Neural cell (in vitro differentiated cells): Measurements from ENCODE around the gene NARF. TPM values are rescaled to one million over a fixed set of nuclear protein-coding genes. Genes with fewer than 3 reads are reported as not detected.
"Not testable (repeated sequence)": the region's sequence is repeated elsewhere in the genome, so short reads cannot be mapped to it uniquely, and the experiment has no call there.

Experiments
- H2AFZ ChIP-seq: fragments of 200-600, 300-800 bp; sonication (generic), shearing (Covaris generic); 2 replicates; pipeline ENCODE4 v1.6.0; 2014; ENCODE audit warnings: low read depth, mild to moderate bottlenecking, antibody characterized with exemption, low read length, moderate library complexity
- H3F3A ChIP-seq: fragments of 200-600 bp; shearing (Covaris generic); 2 replicates; pipeline ENCODE4 v1.6.1; 2016; ENCODE audit warnings: mild to moderate bottlenecking, moderate library complexity, mixed read lengths, antibody characterized with exemption, low read length; ENCODE audit not compliant: insufficient read depth, poor library complexity, severe bottlenecking
- H3K27ac ChIP-seq: fragments of 200-600, 300-800 bp; sonication (generic), shearing (Covaris generic); 2 replicates; pipeline ENCODE4 v1.5.1; 2014; ENCODE audit warnings: mild to moderate bottlenecking, low read length, moderate library complexity
- H3K27me3 ChIP-seq: fragments of 300-800, 200-600 bp; sonication (generic), shearing (Covaris generic); 2 replicates; pipeline ENCODE4 v1.6.0; 2014; ENCODE audit warnings: mild to moderate bottlenecking, low read depth, low read length, moderate library complexity; ENCODE audit not compliant: insufficient read depth
- H3K36me3 ChIP-seq: fragments of 300-800, 200-600 bp; sonication (generic), shearing (Covaris generic); 2 replicates; pipeline ENCODE4 v1.5.1; 2014; ENCODE audit warnings: mild to moderate bottlenecking, antibody characterized with exemption, low read length, moderate library complexity; ENCODE audit not compliant: insufficient read depth
- H3K4me2 ChIP-seq: fragments of 300-800, 200-600 bp; sonication (generic), shearing (Covaris generic); 2 replicates; pipeline ENCODE4 v1.6.0; 2014; ENCODE audit warnings: mild to moderate bottlenecking, low read length
- H3K4me3 ChIP-seq: fragments of 300-800, 200-600 bp; sonication (generic), shearing (Covaris generic); 2 replicates; pipeline ENCODE4 v1.5.1; 2014; ENCODE audit warnings: mild to moderate bottlenecking, low read length, moderate library complexity
- H3K79me2 ChIP-seq: fragments of 200-600 bp; shearing (Covaris generic); replicated peaks from 2 replicates; pipeline ENCODE4 v1.6.0; 2014; ENCODE audit warnings: mild to moderate bottlenecking, low read length, moderate library complexity; ENCODE audit not compliant: insufficient read depth
- H3K9ac ChIP-seq: fragments of 300-800, 200-600 bp; sonication (generic), shearing (Covaris generic); 2 replicates; pipeline ENCODE4 v1.6.1; 2016; ENCODE audit warnings: mild to moderate bottlenecking, low read length, mixed read lengths
- H3K9me2 ChIP-seq: fragments of 200-600 bp; shearing (Covaris generic); 2 replicates; pipeline ENCODE4 v1.6.1; 2016; ENCODE audit warnings: mild to moderate bottlenecking, low read length, mixed read lengths; ENCODE audit not compliant: insufficient read depth
- H3K9me3 ChIP-seq: fragments of 200-600, 300-800 bp; sonication (generic), shearing (Covaris generic); 2 replicates; pipeline ENCODE4 v1.6.1; 2016; ENCODE audit warnings: mild to moderate bottlenecking, mixed run types, low read length, moderate library complexity, mixed read lengths
- H4K20me1 ChIP-seq: fragments of 200-600 bp; shearing (Covaris generic); 2 replicates; pipeline ENCODE4 v1.6.1; 2016; ENCODE audit warnings: mild to moderate bottlenecking, mixed run types; ENCODE audit not compliant: insufficient read depth
- CTCF ChIP-seq: fragments of 450-650 bp; IDR thresholded peaks from 2 replicates; pipeline ENCODE4 v1.5.1; 2014; ENCODE audit warnings: antibody characterized with exemption, mild to moderate bottlenecking, moderate library complexity; ENCODE audit not compliant: poor library complexity, severe bottlenecking
- EP300 ChIP-seq: fragments of 450-650 bp; conservative IDR thresholded peaks from 2 replicates; pipeline ENCODE4 v1.6.1; 2014; ENCODE audit warnings: antibody characterized with exemption, mild to moderate bottlenecking, moderate library complexity; ENCODE audit not compliant: poor library complexity, severe bottlenecking
- EZH2 ChIP-seq: fragments of 200-600, 300-800 bp; shearing (Covaris generic), sonication (generic); IDR thresholded peaks from 2 replicates; pipeline ENCODE4 v1.6.1; 2014; ENCODE audit warnings: antibody characterized with exemption, low read length, borderline replicate concordance, mild to moderate bottlenecking; ENCODE audit not compliant: insufficient read depth, poor library complexity, severe bottlenecking
- MXI1 ChIP-seq: fragments of 450-650 bp; conservative IDR thresholded peaks from 2 replicates; pipeline ENCODE4 v1.6.1; 2014; ENCODE audit warnings: antibody characterized with exemption, mild to moderate bottlenecking; ENCODE audit not compliant: poor library complexity, severe bottlenecking
- POLR2AphosphoS5 ChIP-seq: IDR thresholded peaks from 2 replicates; pipeline ENCODE4 v1.6.1; 2012
- RAD21 ChIP-seq: fragments of 450-650 bp; conservative IDR thresholded peaks from 2 replicates; pipeline ENCODE4 v1.6.1; 2014; ENCODE audit warnings: antibody characterized with exemption, mild to moderate bottlenecking, moderate library complexity
- SMC3 ChIP-seq: fragments of 450-650 bp; conservative IDR thresholded peaks from 2 replicates; pipeline ENCODE4 v1.6.1; 2014; ENCODE audit warnings: antibody characterized with exemption, mild to moderate bottlenecking, moderate library complexity; ENCODE audit not compliant: poor library complexity
- TAF1 ChIP-seq: IDR thresholded peaks from 2 replicates; pipeline ENCODE4 v1.6.1; 2012; ENCODE audit warnings: low read depth
- polyA plus RNA-seq: library from polyadenylated mRNA; depleted of rRNA; stranded (reverse); fragments of >200 nt; gene quantifications from 2 replicates; pipeline ENCODE4 v1.2.3, GENCODE V29; 2014
- TF ChIP-seq, protein P1 (sequence below): IDR thresholded peaks from 2 replicates; pipeline ENCODE4 v1.6.1; 2012; ENCODE audit warnings: borderline replicate concordance

The NARF gene
- polyA plus RNA-seq, 1 donor from 2014 or later, result 243 TPM

GRCh38 chr17:82457929-82458178, 687 bp upstream of the NARF start:
- Histone ChIP-seq H3K27me3 (no peaks in the 10 kb centered on the region), H3F3A (no peaks in the 10 kb centered on the region), H2AFZ (no peak overlapping the region), H3K27ac (peak overlapping the region; percentile 98), H3K9me2 (no peaks in the 10 kb centered on the region), H3K4me3 (peak overlapping the region; percentile 86), H3K36me3 (no peaks in the 10 kb centered on the region), H3K9ac (peak overlapping the region; percentile 96), H3K79me2 (peaks cover 18% of the 10 kb centered on the region), H3K4me2 (peak overlapping the region; percentile 90), H4K20me1 (no peaks in the 10 kb centered on the region), H3K9me3 (no peaks in the 10 kb centered on the region)
- TF ChIP-seq, protein P1, sequence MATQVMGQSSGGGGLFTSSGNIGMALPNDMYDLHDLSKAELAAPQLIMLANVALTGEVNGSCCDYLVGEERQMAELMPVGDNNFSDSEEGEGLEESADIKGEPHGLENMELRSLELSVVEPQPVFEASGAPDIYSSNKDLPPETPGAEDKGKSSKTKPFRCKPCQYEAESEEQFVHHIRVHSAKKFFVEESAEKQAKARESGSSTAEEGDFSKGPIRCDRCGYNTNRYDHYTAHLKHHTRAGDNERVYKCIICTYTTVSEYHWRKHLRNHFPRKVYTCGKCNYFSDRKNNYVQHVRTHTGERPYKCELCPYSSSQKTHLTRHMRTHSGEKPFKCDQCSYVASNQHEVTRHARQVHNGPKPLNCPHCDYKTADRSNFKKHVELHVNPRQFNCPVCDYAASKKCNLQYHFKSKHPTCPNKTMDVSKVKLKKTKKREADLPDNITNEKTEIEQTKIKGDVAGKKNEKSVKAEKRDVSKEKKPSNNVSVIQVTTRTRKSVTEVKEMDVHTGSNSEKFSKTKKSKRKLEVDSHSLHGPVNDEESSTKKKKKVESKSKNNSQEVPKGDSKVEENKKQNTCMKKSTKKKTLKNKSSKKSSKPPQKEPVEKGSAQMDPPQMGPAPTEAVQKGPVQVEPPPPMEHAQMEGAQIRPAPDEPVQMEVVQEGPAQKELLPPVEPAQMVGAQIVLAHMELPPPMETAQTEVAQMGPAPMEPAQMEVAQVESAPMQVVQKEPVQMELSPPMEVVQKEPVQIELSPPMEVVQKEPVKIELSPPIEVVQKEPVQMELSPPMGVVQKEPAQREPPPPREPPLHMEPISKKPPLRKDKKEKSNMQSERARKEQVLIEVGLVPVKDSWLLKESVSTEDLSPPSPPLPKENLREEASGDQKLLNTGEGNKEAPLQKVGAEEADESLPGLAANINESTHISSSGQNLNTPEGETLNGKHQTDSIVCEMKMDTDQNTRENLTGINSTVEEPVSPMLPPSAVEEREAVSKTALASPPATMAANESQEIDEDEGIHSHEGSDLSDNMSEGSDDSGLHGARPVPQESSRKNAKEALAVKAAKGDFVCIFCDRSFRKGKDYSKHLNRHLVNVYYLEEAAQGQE, result no peak
- TF ChIP-seq POLR2AphosphoS5 (no peak), RAD21 (no peak), EP300 (no peak), CTCF (no peak), SMC3 (no peak), TAF1 (no peak), EZH2 (no peak), MXI1 (no peak)

- no peaks in the 10 kb centered on the region for H3K9me2 ChIP-seq
- peak overlapping the region; percentile 86 for H3K4me3 ChIP-seq
- H3F3A ChIP-seq, result no peaks in the 10 kb centered on the region
- H3K36me3 ChIP-seq, result no peaks in the 10 kb centered on the region
- H3K9me3 ChIP-seq, result no peaks in the 10 kb centered on the region
- TF ChIP-seq, protein P1, result no peak
- peak; percentile 36 for TF ChIP-seq SMC3
- TF ChIP-seq POLR2AphosphoS5, result peak; percentile 15
- TF ChIP-seq MXI1, result peak; percentile 32
- TF ChIP-seq EP300, result no peak
- H4K20me1 ChIP-seq, result peaks cover 5% of the 10 kb centered on the region
- H3K27ac ChIP-seq, result peak overlapping the region; percentile 98
- peaks cover 18% of the 10 kb centered on the region for H3K79me2 ChIP-seq
- H2AFZ ChIP-seq, result peak overlapping the region; percentile 1
- no peaks in the 10 kb centered on the region for H3K27me3 ChIP-seq
- peak overlapping the region; percentile 96 for H3K9ac ChIP-seq
- peak overlapping the region; percentile 84 for H3K4me2 ChIP-seq
These were observed 414 bp downstream of the NARF start for GRCh38 chr17:82458885-82459424.

GRCh38 chr17:82459936-82460335, 1.4 kb downstream of the NARF start:
- not testable (repeated sequence) for H3F3A ChIP-seq, H4K20me1 ChIP-seq, H3K4me2 ChIP-seq, H3K9me3 ChIP-seq, H2AFZ ChIP-seq, H3K27me3 ChIP-seq, H3K36me3 ChIP-seq, H3K27ac ChIP-seq, H3K9me2 ChIP-seq
- Histone ChIP-seq H3K4me3 (peak overlapping the region; percentile 86), H3K79me2 (peaks cover 18% of the 10 kb centered on the region), H3K9ac (peak overlapping the region; percentile 96)
